DMS53 (cell line): ENCODE measurements around the gene OR2D3.
"Not testable (repeated sequence)": the region's sequence is repeated elsewhere in the genome, so short reads cannot be mapped to it uniquely, and the experiment has no call there.

Experiments
- DNase-seq: peaks from one replicate; lab custom pipeline; 2025; lab: John Stamatoyannopoulos, UW

Gene OR2D3, protein sequence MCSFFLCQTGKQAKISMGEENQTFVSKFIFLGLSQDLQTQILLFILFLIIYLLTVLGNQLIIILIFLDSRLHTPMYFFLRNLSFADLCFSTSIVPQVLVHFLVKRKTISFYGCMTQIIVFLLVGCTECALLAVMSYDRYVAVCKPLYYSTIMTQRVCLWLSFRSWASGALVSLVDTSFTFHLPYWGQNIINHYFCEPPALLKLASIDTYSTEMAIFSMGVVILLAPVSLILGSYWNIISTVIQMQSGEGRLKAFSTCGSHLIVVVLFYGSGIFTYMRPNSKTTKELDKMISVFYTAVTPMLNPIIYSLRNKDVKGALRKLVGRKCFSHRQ

DNA sequence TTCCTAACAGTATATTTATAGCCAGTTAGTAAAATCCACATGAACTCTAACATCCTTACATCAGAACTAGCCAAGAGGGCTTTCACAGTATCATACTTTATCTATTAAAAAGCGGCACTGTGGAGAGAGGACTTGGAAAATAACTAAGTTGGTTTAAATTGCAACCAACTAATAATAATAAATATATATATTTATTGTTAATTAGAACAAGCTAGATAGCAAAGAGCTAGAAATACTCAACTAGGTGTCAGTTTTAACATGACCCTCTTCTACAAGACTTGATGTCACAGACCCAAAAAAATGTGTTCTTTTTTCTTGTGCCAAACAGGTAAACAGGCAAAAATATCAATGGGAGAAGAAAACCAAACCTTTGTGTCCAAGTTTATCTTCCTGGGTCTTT, at the start of gene OR2D3:
TSS of gene OR2D3 (plus strand) at position 301 of the 400 bp plus-strand sequence. CDS start at position 301, 0 bp downstream.
- no peak for DNase-seq

DNA sequence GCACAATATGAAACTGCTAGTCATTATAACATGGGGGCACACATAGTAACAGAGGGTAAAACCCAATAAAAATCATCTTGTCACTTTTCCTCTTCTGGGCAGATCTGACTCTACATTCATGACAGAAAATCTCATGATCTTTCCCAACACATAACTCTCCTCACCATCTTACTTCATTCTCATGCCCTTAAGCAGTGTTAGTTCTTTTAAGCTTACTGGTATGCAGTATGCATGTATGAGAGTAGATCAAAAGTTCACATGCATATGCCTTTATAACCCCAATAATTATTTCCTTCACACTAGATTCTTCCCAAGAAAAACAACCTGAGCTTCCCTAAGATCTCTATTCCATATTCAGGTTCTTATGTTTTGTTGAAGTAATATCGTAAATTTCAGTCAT, 49.5 kb upstream of the OR2D3 start:
- DNase-seq: no peak

DNA sequence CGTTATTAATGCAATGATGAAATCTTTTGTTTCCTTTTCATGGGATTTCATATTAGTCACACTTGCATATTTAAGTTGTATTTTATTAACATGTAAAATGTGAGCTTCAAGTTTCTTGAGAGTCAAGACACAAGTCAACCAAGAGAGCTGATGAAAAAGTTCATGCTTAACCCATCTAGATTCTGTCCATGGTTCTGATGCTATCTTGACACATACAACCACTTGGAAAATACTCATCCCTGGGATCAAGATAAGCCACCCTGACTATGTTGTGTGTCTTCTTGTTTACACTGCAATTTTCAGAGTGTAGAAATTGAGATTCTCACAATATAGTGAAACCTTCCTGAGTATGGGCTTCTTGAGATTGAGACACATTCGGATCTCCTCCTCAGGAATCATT, 45.0 kb upstream of the OR2D3 start:
- DNase-seq: no peak

DNA sequence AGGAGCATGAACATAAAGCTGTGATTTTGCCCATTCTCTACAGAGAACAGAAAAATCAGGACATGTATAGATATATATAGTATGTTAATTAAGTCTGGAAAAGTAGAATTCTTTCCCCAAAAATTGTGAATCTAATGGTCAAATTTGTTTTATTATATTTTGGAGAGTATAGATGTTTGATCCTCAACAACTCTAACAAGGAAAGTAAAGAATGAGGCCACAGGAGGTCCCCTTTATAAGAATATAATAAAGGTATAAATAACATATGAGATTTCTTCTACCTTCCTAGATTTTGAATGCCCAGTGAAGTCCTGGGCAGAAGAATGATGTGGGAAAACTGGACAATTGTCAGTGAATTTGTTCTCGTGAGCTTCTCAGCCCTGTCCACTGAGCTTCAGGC, 44.5 kb upstream of the OR2D3 start, which contains the start of gene OR10A4:
TSS of gene OR10A4 (plus strand) at position 301 of the 400 bp plus-strand sequence. CDS start at position 324, 23 bp downstream.
- no peak for DNase-seq

DNA sequence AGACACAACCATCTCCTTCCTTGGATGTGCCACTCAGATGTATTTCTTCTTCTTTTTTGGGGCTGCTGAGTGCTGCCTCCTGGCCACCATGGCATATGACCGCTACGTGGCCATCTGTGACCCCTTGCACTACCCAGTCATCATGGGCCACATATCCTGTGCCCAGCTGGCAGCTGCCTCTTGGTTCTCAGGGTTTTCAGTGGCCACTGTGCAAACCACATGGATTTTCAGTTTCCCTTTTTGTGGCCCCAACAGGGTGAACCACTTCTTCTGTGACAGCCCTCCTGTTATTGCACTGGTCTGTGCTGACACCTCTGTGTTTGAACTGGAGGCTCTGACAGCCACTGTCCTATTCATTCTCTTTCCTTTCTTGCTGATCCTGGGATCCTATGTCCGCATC, 43.9 kb upstream of the OR2D3 start:
- no peak for DNase-seq

DNA sequence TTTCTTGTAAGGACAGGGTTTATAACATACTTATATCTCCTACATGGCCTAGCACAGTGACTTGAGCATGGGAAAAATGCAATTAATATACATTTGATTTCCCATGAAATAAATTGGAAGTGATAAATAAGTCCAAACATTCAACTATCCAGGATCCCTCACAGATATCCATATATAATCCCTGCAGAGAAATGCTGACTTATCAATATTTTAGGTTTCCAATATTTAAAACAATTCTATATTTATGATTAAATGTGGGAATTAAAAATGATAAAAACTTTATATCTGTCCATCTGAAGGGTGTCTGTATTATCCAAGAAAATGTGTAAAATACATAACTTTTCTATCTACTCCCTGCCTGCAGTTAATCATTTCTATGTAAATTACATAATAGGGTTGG, 38.1 kb upstream of the OR2D3 start:
- no peak for DNase-seq

DNA sequence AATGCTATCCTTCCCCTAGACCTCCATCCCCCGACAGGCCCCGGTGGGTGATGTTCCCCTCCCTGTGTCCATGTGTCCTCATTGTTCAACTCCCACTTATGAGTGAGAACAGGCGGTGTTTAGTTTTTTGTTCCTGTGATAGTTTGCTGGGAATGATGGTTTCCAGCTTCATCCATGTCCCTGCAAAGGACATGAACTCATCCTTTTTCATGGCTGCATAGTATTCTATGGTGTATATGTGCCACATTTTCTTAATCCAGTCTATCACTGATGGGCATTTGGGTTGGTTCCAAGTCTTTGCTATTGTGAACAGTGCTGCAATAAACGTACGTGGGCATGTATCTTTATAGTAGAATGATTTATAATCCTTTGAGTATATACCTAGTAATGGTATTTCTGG, 33.1 kb upstream of the OR2D3 start:
- DNase-seq: not testable (repeated sequence)

DNA sequence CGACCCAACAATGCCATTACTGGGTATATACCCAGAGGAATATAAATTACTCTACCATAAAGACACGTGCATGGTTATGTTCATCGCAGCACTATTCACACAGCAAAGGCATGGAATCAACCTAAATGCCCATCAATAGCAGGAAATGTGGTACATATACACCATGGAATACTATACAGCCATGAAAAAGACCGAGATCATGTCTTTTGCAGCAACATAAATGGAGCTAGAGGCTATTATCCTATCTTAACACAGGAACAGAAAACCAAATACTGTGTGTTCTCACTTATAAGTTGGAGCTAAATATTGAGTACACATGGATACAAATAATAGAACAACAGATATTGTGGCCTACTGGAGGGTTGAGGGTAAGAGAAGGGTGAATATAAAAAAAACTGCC, 32.0 kb upstream of the OR2D3 start:
- DNase-seq: no peak

DNA sequence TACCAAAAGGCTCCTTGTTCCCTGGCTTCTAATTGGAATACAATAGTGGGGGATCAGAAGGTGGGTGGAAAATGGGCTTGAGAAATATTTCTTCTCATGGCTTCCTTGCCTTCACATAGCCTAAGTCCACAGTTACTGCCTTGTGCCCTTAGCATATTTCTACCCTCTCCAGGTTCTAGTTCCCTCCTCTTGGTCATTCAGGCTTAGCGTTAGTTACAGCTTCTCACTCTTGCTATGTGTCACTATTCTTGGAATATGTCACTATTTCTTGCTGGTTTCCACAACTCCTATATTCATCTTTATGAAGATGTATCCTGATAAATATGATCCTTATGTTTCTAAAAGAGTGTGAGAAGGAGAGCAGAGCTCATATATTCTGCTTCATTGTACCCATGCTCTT, 31.0 kb upstream of the OR2D3 start:
- no peak for DNase-seq

DNA sequence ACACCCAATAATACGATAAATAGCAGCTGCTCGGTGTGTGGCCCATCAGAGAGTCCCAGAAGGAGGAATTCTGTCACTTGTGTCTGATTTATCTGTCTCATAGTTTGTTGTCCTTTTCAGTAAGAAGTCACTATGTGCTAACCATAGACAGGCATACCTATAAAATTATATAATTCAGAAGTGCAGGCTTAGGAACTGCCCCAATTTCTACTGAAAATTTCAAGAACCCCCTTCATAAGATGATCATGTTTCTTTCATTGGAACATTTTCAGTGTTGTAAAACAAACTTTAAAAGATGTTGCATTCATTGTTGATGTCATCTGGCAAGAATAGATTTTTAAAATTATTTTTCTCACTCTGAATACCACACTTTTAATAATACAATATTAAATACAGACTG, 28.4 kb upstream of the OR2D3 start, which contains the start of gene OR2D2:
TSS of gene OR2D2 (minus strand) at position 101 of the 400 bp plus-strand sequence. CDS start at position 101, 0 bp downstream.
- DNase-seq: no peak

DNA sequence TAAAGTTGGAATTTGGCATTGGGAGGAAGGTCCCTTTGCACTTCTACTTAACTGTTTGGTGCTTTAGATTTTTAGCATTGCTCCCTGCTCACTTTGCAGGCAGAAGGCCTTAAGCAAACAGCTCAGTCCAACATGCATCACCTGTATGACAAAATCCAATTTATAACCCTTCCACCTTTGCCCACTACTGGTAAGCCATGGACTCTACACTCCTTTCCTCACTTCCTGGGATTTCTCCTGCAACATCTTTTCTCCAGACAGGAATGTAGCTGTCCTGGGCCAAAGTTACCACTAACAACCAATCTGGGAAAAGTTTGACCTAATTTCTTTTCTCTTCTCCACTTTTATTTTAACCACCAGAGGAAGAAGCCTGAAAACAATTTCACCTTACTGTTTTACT, 26.7 kb upstream of the OR2D3 start:
- peak; percentile 37 for DNase-seq

DNA sequence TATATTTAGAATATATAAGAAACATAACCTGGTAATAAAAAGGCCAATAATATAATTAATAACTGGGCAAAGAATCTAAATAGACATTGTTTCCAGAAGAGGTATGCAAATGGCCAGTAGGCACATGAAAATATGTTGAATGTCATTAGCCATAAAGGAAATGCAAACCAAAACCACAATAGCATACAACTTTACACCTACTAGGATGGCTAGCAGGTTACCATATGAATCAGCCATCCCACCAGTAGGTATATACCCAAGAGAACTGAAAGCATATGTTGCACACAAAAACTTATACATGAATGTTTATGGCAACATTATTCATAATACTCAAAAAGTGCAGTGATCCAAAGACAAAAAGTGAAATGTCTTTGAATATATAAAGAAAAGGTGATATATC, 25.8 kb upstream of the OR2D3 start:
- no peak for DNase-seq

DNA sequence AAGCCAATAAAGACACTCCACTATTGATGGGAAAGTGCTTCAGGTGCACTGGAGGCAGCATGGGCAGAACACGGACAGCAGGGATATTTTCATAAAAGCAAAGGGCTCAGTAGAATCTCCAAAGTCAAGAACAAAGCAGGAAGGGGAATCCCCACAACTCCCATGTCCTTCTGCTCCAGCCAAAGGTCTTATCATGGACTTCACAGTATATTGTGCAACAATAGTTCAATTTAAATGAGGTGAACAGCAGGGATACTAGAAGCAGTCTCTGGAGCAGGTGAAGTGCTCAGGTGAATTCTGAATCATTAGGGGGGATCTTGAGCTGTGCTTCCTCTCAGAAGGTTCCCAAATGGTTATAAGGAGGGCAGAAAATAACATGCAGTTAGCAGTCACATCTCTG, 21.9 kb upstream of the OR2D3 start:
- DNase-seq: no peak

DNA sequence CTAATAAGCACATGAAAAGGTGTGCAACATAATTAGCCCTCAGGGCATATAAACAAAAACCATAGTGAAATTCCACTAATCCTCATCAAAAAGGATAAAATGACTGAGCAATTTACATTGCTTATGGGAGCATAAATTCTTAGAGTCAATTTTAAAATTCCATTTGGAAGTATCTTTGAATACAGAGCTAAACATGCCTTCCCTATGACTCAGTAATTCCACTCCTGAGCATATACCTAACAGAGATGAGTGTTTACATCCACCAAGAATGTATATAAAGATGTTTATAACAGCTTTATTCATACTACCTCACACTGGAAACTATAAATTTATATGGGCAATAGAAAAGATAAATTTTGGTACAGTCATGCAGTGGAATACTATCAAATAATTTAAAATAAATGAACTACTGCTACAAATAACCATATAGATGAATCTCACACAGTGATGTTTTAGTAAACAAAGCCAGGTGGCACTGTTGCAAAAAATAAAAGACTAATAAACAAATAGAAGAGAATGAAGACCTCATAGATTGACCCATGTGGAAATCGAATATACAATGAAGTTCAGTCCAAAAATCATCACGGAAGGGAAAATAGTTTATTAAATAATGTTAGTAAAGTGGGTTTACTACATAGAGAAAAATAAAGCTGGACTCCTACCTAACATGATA, 20.3 kb upstream of the OR2D3 start:
- DNase-seq: peak; percentile 46

DNA sequence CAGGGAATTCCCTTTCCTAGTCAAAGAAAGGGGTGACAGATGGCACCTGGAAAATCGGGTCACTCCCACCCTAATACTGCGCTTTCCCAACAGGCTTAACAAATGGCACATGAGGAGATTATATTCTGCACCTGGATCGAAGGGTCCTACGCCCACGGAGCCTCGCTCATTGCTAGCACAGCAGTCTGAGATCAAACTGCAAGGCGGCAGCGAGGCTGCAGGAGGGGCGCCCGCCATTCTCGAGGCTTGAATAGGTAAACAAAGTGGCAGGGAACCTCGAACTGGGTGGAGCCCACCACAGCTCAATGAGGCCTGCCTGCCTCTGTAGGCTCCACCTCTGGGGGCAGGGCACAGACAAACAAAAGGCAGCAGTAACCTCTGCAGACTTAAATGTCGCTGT, 16.0 kb upstream of the OR2D3 start:
- not testable (repeated sequence) for DNase-seq

DNA sequence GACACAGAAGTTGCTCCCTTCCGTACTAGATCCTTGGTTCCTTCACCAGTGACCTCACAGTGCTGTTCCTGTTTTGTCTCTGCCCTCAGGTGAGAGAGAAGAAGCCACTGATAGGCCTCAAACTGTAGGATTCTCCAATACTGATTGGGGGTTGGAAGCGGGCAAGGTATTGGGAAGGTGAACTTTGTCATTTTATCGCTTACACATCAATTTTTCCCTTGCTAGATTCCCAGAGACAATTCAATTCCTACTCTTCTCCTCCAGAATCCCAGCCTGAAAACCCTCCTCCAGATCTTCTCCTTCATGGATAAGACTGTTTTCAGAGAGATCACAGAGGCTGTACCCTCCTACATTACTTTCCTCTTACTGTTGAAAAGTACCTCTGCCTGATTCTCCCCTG, 9.4 kb upstream of the OR2D3 start:
- no peak for DNase-seq

DNA sequence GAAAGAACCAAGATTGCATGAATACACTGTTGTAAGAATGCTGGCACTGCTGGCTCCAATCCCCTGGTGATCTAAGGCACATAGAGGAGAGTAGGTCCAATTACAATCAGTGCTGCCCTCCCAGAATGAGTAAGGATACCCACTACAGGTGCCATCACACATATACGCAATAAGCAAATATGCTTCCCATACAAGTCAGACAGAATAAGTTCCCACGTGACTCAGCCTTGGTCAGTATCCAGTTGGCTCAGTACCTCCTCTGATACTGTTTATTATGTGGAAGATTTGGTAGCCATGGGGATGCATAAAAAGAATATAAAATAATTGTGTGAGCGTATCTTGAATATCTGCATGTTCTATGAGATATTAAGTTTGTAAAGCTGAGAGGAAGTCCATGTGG, 8.9 kb upstream of the OR2D3 start:
- DNase-seq: no peak

DNA sequence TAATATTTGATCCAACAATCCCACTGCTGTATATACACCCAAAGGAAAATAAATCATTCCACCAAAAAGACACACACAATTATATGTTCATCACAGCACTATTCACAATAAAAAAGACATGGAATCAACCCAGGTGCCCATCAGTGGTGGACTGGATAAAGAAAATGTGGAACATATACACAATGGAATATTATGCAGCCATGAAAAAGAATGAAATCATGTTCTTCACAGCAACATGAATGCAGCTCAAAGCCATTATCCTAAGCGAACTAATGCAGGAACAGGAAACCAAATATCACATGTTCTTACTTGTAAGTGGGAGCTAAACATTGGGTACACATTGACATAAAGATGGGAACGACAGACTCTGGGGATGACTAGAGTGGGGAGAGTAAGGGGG, 1.1 kb upstream of the OR2D3 start:
- DNase-seq: no peak

DNA sequence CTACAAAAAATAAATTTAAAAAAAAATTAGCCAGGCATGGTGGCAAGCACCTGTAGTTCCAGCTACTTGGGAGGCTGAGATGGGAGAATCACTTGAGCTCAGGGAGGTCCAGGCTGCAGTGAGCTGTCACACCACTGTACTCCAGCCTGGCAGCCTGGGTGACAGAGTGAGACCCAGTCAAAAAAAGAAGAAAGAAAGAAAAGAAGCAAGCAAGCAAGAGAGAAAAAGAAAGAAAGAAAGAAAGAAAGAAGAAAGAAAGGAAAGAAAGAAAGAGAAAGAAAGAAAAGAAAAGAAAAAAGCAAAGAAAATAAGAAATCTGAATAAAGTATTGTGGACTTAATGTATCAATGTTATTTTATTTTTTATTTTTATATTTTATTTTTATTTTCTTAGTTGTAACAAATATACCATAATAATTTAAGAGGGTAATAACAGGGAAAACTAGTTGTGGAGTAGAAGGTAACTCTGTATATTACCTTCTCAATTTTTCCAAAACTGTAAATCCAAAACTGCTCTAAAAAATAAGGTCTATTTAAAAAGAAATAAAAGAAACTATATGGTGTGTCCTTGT, 4.3 kb downstream of the OR2D3 start:
- no peak for DNase-seq

DNA sequence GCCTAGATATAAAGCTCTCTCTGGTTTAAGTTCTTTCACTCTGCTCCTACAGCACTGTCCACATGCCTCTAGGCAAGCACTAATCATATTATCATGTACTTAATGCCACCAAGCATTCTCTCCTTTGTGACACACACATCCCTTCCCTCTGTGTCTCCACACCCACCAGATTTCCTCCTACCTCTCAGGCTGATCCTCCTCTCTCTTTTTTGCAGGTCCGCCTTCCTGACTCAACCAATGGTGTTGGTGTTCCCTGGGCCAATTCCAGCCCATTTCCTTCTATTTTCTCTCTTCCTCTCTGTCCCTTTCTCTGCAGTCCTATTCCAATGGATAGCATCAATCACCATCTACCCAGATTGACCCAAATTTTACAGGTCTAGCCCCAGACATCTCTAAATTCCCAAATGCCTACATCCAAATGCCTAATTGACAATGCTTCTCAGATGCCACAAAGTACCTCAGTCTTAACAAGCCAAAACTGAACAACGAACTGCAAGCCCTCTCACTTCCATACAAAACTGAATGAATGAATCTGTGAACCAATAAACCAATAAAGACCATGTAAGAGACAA, 4.9 kb downstream of the OR2D3 start:
- peak; percentile 90 for DNase-seq

DNA sequence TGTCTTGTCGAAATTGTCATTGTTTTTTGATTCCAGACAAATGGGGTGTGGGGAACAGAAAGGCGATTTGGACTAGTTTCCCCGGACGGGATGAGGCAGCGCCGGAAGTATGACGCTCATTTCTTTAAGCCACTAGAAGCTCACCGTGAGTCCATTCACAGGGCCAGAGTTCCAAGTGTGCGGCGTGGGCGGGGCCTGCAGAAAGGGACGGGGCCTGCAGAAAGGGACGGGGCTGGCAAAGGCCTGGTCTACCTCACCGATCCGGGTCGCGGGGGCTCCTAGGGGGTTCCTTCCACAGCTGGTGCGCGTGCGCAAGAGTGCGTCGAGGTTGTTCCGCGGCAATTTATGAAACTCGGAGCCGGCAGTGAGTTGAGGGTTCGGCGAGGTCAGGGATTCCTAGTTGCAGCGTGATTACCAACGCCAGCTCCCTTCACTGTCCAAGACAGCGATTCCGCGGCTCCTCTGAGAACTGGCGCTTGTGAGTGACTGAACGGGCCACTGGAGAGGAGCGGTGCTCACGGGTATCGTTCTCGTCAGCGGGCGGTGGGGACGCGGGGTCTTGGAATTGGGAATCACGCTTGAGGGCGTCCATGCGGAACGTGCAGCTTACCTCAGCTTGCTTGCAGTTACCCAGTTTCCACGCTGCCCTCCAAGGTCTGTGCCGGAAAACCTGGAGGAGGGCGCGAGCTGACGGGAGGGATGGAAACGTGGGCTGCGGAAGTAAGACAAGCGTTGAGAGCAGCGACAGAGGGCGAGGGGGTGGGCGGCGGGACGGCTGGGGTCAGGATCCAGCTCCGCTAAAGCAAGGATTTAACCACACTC, 5.6 kb downstream of the OR2D3 start, which contains the start of gene ZNF215:
TSS of gene ZNF215 (plus strand) at position 219 of the 822 bp plus-strand sequence. CDS start 5,847 bp downstream, outside the sequence.
- DNase-seq: peak; percentile 97
